ENCODE measurements around the gene CAPZB.

- TF ChIP-seq CTCF (IDR thresholded peaks at IDR 0.05; ENCODE audit: low read length): no peak
- no peak for TF ChIP-seq EZH2 (IDR thresholded peaks at IDR 0.05; ENCODE audit: borderline replicate concordance, low read length)
Observed at GRCh38 chr1:19404748-19405147, 80.6 kb downstream of the CAPZB start.

Measured in OCI-LY1 (cell line).